A549 (cell line): ENCODE results near the gene RNU5D-1. TPM values are rescaled to one million over a fixed set of nuclear protein-coding genes. Genes with fewer than 3 reads are reported as not detected.
A peak's percentile ranks its signal among the peaks of the same experiment; 100 is the strongest.

Source experiments
- ATAC-seq, 2 experiments: fragments of 200-7000 bp in 1 of 2; fragments of >200 bp in 1 of 2; cut with Nextera tagmentation in 1 of 2; cut with Tn5 transposase in 1 of 2; 3 replicates each; pipeline versions ENCODE4 v1.8.0 to v1.9.1; 2018 to 2020; ENCODE audit warnings: mild to moderate bottlenecking in 1 of 2, moderate library complexity in 1 of 2
- CTCF ChIA-PET: fragments of 300-600 bp; sonication (Branson Sonifier 250); formaldehyde crosslinking; extraction: SDS; loops from one replicate; lab custom pipeline; 2021; ENCODE audit warnings: antibody characterized with exemption, inconsistent platforms; lab: Yijun Ruan, JAX
- POLR2A ChIA-PET: fragments of 350-600 bp; formaldehyde crosslinking; extraction: SDS; loops from one replicate; lab custom pipeline; 2021; ENCODE audit warnings: antibody characterized with exemption, inconsistent platforms; lab: Yijun Ruan, JAX
- DNase-seq, 2 experiments: peaks; one replicate each; pipeline versions ENCODE4 v3.0.0 to v3.0.0-alpha.2; 2011 to 2016; ENCODE audit warnings: low read depth in 1 of 2, low spot score in 1 of 2
- FAIRE-seq: peaks from 2 replicates; lab custom pipeline; 2011; peaks lifted over from hg19 to GRCh38; lab: Jason Lieb, UNC
- H3K27ac ChIP-seq, 2 experiments: fragments of >200 bp; sonication (Bioruptor Twin); formaldehyde crosslinking; 3 replicates each; pipeline ENCODE4 v1.5.1; 2016 to 2017
- H3K4me1 ChIP-seq: fragments of >200 bp; sonication (Bioruptor Twin); formaldehyde crosslinking; 3 replicates; pipeline ENCODE4 v1.6.1; 2016
- H3K4me2 ChIP-seq: fragments of >200 bp; sonication (Bioruptor Twin); formaldehyde crosslinking; 3 replicates; pipeline ENCODE4 v1.6.1; 2016
- H3K4me3 ChIP-seq: fragments of >200 bp; sonication (Bioruptor Twin); formaldehyde crosslinking; 3 replicates; pipeline ENCODE4 v1.5.1; 2016
- H3K9me3 ChIP-seq: fragments of >200 bp; sonication (Bioruptor Twin); formaldehyde crosslinking; 3 replicates; pipeline ENCODE4 v1.6.1; 2016
- CHD4 ChIP-seq: fragments of 200-600 bp; sonication (generic); IDR thresholded peaks from 2 replicates; pipeline ENCODE4 v1.6.1; 2016; ENCODE audit warnings: antibody characterized with exemption, mild to moderate bottlenecking, borderline replicate concordance
- CTCF ChIP-seq: fragments of >200 bp; sonication (Bioruptor Twin); formaldehyde crosslinking; IDR thresholded peaks from 3 replicates; pipeline ENCODE4 v1.5.1; 2016
- FOSL2 ChIP-seq, 2 experiments: fragments of 450-650 bp in 1 of 2; fragments of >200 bp in 1 of 2; sonication (Bioruptor Twin) in 1 of 2; formaldehyde crosslinking; IDR thresholded peaks; 2 replicates each; pipeline versions ENCODE4 v1.5.0 to v1.6.1; 2016 to 2020; ENCODE audit warnings: mild to moderate bottlenecking in 1 of 2, moderate library complexity in 1 of 2
- HES2 ChIP-seq: fragments of >200 bp; sonication (Bioruptor Twin); formaldehyde crosslinking; IDR thresholded peaks from 2 replicates; pipeline ENCODE4 v1.6.1; 2016
- JUN ChIP-seq, 2 experiments: fragments of >200 bp; sonication (Bioruptor Twin); formaldehyde crosslinking; IDR thresholded peaks; 2 replicates in 1 of 2; 3 replicates in 1 of 2; pipeline ENCODE4 v1.6.1; 2016 to 2017
- MAX ChIP-seq: IDR thresholded peaks from 2 replicates; pipeline ENCODE4 v1.6.1; 2012
- MYC ChIP-seq: IDR thresholded peaks from 2 replicates; pipeline ENCODE4 v1.6.1; 2012; ENCODE audit warnings: mild to moderate bottlenecking, inconsistent platforms, low read length, improper control_type of control experiment, borderline replicate concordance
- NFE2L2 ChIP-seq: fragments of 150-350 bp; conservative IDR thresholded peaks from 2 replicates; pipeline ENCODE4 v1.6.1; 2014; ENCODE audit warnings: low read length
- NPAS2 ChIP-seq: fragments of 250-450 bp; sonication (Bioruptor Pico); IDR thresholded peaks from 2 replicates; pipeline ENCODE4 v1.8.0; 2022; ENCODE audit warnings: mild to moderate bottlenecking, moderate library complexity, borderline replicate concordance
- PBX3 ChIP-seq: IDR thresholded peaks from 2 replicates; pipeline ENCODE4 v1.6.1; 2012
- POLR2A ChIP-seq: IDR thresholded peaks from 2 replicates; pipeline ENCODE4 v1.6.1; 2012; ENCODE audit warnings: mild to moderate bottlenecking, low read length
- POLR2AphosphoS2 ChIP-seq: conservative IDR thresholded peaks from 2 replicates; pipeline ENCODE4 v1.6.1; 2012; ENCODE audit warnings: low read length, improper control_type of control experiment, inconsistent platforms
- RARB ChIP-seq: fragments of 250-450 bp; sonication (Bioruptor Pico); IDR thresholded peaks from 2 replicates; pipeline ENCODE4 v1.8.0; 2021; ENCODE audit warnings: mild to moderate bottlenecking, moderate library complexity
- RCOR1 ChIP-seq: fragments of 150-350 bp; IDR thresholded peaks from 2 replicates; pipeline ENCODE4 v1.6.1; 2014; ENCODE audit warnings: antibody characterized with exemption, low read length, low read depth
- SMC3 ChIP-seq: fragments of >200 bp; sonication (Bioruptor Twin); formaldehyde crosslinking; IDR thresholded peaks from 3 replicates; pipeline ENCODE4 v1.6.1; 2018; ENCODE audit warnings: inconsistent platforms
- ZNF302 ChIP-seq: fragments of 250-450 bp; sonication (Bioruptor Pico); IDR thresholded peaks from 2 replicates; pipeline ENCODE4 v1.9.0; 2021; ENCODE audit warnings: inconsistent platforms, mild to moderate bottlenecking, moderate library complexity
- WGBS: methylation state at CpG from one replicate; pipeline ENCODE4 v1.1.6; 2017; ENCODE audit errors: missing lambda C conversion rate; 5-methylcytosine and 5-hydroxymethylcytosine counted together
- polyA plus RNA-seq, 4 experiments: library from polyadenylated mRNA; depleted of rRNA in 3 of 4; stranded (reverse); fragments of >200 nt; fragmentation: RNase III in 1 of 4; extraction: RNeasy Plus Mini Kit Qiagen cat#74134 plus additional on column Dnase treatment in 1 of 4; gene quantifications; 2 replicates in 3 of 4; 3 replicates in 1 of 4; pipeline ENCODE4 v1.2.3, GENCODE V29; 2011 to 2017
- TF ChIP-seq, protein P1 (sequence below): fragments of 450-650 bp; IDR thresholded peaks from 2 replicates; pipeline ENCODE4 v1.6.1; 2014; ENCODE audit warnings: antibody characterized with exemption
- TF ChIP-seq, protein P2 (sequence below): fragments of 150-350 bp; IDR thresholded peaks from 2 replicates; pipeline ENCODE4 v1.6.1; 2014; ENCODE audit warnings: low read depth, mild to moderate bottlenecking, low read length
- TF ChIP-seq, protein P3 (sequence below): IDR thresholded peaks from 2 replicates; pipeline ENCODE4 v1.6.1; 2012; ENCODE audit warnings: low read depth, borderline replicate concordance

RNU5D-1 gene
- polyA plus RNA-seq, 2 of the 4 experiments (the other 2 are of a cell fraction): not detected

DNA sequence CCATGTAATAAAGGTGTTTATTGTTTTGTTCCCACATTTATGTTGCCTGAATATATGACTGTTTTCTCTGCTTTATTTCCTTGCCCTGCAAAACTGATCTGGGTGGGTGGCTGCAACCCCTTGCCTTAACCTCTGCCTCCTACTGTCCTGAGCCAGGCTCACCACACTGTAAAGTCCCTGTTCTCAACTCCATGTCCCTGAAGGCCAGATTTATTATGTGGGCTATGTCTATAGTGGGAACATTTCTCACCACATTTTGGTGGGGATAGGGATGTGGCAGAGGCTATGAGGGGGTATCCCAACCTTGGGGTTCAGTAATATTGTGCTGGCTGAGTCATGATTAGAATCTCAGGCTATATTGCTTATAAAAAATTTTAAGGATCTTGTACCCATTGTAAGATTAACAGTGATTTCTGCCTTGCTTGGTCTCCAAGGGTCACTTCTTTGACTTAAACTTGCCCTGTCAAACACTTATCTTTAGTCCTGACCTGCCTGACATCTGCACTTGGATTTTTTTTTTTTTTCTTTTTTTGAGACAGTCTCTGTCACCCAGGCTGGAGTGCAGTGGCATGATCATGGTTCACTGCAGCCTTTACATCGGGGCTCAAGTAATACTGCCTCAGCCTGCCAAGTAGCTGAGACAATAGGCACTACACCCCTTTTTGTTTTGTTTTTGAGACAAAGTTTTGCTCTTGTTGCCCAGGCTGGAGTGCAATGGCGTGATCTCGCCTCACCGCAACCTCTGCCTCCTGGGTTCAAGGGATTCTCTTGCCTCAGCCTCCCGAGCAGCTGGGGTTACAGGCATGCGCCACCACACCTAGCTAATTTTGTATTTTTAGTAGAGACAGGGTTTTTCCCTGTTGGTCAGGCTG is 48.0 kb upstream of the RNU5D-1 start:
- FAIRE-seq (no peak), ATAC-seq (no peak), DNase-seq (no peak)
- no peak overlapping the region for H3K4me3 ChIP-seq
- peak; percentile 69; the same call in 1 of the 2 replicates for TF ChIP-seq POLR2AphosphoS2
- no peak for TF ChIP-seq RARB
- no peak for TF ChIP-seq HES2
- TF ChIP-seq RCOR1: no peak
- 0 out of 5 replicates have a peak, but pooled peaks of 1 of the 2 experiments have one; percentile 18 for TF ChIP-seq JUN (IDR thresholded peaks at IDR 0.05)
- H3K9me3 ChIP-seq: no peaks in the 10 kb centered on the region
- WGBS: over 99% methylated on average over 6 of the region's 6 CpGs
- CTCF ChIA-PET: no interaction called here
- H3K4me1 ChIP-seq: peaks cover 22% of the 10 kb centered on the region
- H3K4me2 ChIP-seq: peak overlapping the region; percentile 91
- no peak overlapping the region for H3K27ac ChIP-seq
- POLR2A ChIA-PET: interaction anchor here (1.1 to 2.3 kb wide), 2 partner anchors 40 to 57 kb away, joined by 3 to 8 read pairs; no protein-coding TSS in a partner anchor

GRCh38 chr1:44777969-44778635 is 47.1 kb upstream of the RNU5D-1 start:
- FAIRE-seq: no peak
- POLR2A ChIA-PET: interaction anchor here (0.6 to 0.9 kb wide), 2 partner anchors 30 to 41 kb away, joined by 3 read pairs; no protein-coding TSS in a partner anchor

More at GRCh38 chr1:44777969-44778635, 47.1 kb upstream of the RNU5D-1 start:
- Histone ChIP-seq H3K4me2 (peak overlapping the region; percentile 91), H3K27ac (peak overlapping the region in 1 of 2 experiments; percentile 99; a peak in 3 of 6 replicates), H3K4me3 (peak overlapping the region; percentile 96; the same call in 2 of the 3 replicates), H3K4me1 (peaks cover 22% of the 10 kb centered on the region), H3K9me3 (no peaks in the 10 kb centered on the region)
- CTCF ChIA-PET: interaction anchor here (0.8 to 1.6 kb wide), 8 partner anchors 8 to 49 kb away, joined by 3 to 4 read pairs (median 4); partner anchors contain the start of genes PLK3 and RNU5D-1
- 78% methylated on average over 12 of the region's 13 CpGs for WGBS
- DNase-seq (no peak), ATAC-seq (no peak)
- TF ChIP-seq NPAS2 (CRISPR knock-in tag) (no peak), CHD4 (no peak), PBX3 (no peak), CTCF (no peak), MAX (no peak), MYC (no peak), SMC3 (no peak), FOSL2 (IDR thresholded peaks at IDR 0.05) (no peak), FOSL2 (CRISPR knock-in tag; IDR thresholded peaks at IDR 0.05) (no peak), POLR2A (no peak), NFE2L2 (no peak), ZNF302 (CRISPR knock-in tag) (no peak)
- TF ChIP-seq, protein P1, sequence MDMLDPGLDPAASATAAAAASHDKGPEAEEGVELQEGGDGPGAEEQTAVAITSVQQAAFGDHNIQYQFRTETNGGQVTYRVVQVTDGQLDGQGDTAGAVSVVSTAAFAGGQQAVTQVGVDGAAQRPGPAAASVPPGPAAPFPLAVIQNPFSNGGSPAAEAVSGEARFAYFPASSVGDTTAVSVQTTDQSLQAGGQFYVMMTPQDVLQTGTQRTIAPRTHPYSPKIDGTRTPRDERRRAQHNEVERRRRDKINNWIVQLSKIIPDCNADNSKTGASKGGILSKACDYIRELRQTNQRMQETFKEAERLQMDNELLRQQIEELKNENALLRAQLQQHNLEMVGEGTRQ: no peak
- TF ChIP-seq, protein P2, sequence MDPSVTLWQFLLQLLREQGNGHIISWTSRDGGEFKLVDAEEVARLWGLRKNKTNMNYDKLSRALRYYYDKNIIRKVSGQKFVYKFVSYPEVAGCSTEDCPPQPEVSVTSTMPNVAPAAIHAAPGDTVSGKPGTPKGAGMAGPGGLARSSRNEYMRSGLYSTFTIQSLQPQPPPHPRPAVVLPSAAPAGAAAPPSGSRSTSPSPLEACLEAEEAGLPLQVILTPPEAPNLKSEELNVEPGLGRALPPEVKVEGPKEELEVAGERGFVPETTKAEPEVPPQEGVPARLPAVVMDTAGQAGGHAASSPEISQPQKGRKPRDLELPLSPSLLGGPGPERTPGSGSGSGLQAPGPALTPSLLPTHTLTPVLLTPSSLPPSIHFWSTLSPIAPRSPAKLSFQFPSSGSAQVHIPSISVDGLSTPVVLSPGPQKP: no peak
- TF ChIP-seq, protein P3, sequence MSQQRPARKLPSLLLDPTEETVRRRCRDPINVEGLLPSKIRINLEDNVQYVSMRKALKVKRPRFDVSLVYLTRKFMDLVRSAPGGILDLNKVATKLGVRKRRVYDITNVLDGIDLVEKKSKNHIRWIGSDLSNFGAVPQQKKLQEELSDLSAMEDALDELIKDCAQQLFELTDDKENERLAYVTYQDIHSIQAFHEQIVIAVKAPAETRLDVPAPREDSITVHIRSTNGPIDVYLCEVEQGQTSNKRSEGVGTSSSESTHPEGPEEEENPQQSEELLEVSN: no peak
